GM23338 (cell line): ENCODE results near the gene FAM43A. TPM values are rescaled to one million over a fixed set of nuclear protein-coding genes. Genes with fewer than 3 reads are reported as not detected.

Experiments used
- ATAC-seq: fragments of 200-7000 bp; cut with Tn5 transposase; 3 replicates; pipeline ENCODE4 v1.9.1; 2020
- DNase-seq: peaks from one replicate; pipeline ENCODE4 v3.0.0-alpha.2; 2015; ENCODE audit warnings: low spot score
- H2AFZ ChIP-seq: fragments of 200-600 bp; sonication (generic); 2 replicates; pipeline ENCODE4 v1.8.0; 2016; ENCODE audit warnings: antibody characterized with exemption, mild to moderate bottlenecking, moderate library complexity
- H3F3A ChIP-seq: fragments of 200-600 bp; sonication (generic); replicated peaks from 2 replicates; pipeline ENCODE4 v1.8.0; 2017; ENCODE audit warnings: antibody characterized with exemption, mixed run types, low read depth
- H3K27ac ChIP-seq: fragments of 200-600 bp; sonication (generic); 2 replicates; pipeline ENCODE4 v1.6.1; 2016; ENCODE audit warnings: low read depth
- H3K27me3 ChIP-seq: fragments of 200-600 bp; sonication (generic); 2 replicates; pipeline ENCODE4 v1.8.0; 2016; ENCODE audit warnings: mild to moderate bottlenecking, mixed run types, moderate library complexity; ENCODE audit not compliant: insufficient read depth
- H3K36me3 ChIP-seq: fragments of 200-600 bp; sonication (generic); 2 replicates; pipeline ENCODE4 v1.8.0; 2016; ENCODE audit warnings: mild to moderate bottlenecking; ENCODE audit not compliant: insufficient read depth
- H3K4me1 ChIP-seq: fragments of 200-600 bp; sonication (generic); 2 replicates; pipeline ENCODE4 v1.8.0; 2016; ENCODE audit warnings: mild to moderate bottlenecking, moderate library complexity; ENCODE audit not compliant: insufficient read depth
- H3K4me2 ChIP-seq: fragments of 200-600 bp; sonication (generic); 2 replicates; pipeline ENCODE4 v1.7.1; 2017; ENCODE audit warnings: mixed run types
- H3K4me3 ChIP-seq: fragments of 200-600 bp; sonication (generic); 2 replicates; pipeline ENCODE4 v1.6.1; 2016; ENCODE audit warnings: mixed run types
- H3K79me2 ChIP-seq: fragments of 200-600 bp; sonication (generic); replicated peaks from 2 replicates; pipeline ENCODE4 v1.8.0; 2017; ENCODE audit warnings: mild to moderate bottlenecking; ENCODE audit not compliant: insufficient read depth
- H3K9me2 ChIP-seq: fragments of 200-600 bp; sonication (generic); 2 replicates; pipeline ENCODE4 v1.8.0; 2017; ENCODE audit not compliant: insufficient read depth
- H4K20me1 ChIP-seq: fragments of 200-600 bp; sonication (generic); replicated peaks from 2 replicates; pipeline ENCODE4 v1.8.0; 2017; ENCODE audit warnings: mild to moderate bottlenecking; ENCODE audit not compliant: insufficient read depth
- H3K27ac Mint-ChIP-seq: 2 replicates; pipeline ENCODE4 v1.8.0; 2020; ENCODE audit warnings: inconsistent platforms, mild to moderate bottlenecking, moderate library complexity, mixed read lengths
- H3K27me3 Mint-ChIP-seq: 3 replicates; pipeline ENCODE4 v1.8.0; 2022; ENCODE audit warnings: low read depth, mild to moderate bottlenecking, moderate library complexity, mixed read lengths, inconsistent platforms; ENCODE audit not compliant: insufficient read depth, poor library complexity
- H3K36me3 Mint-ChIP-seq: 3 replicates; pipeline ENCODE4 v1.8.0; 2021; ENCODE audit warnings: low read depth, mild to moderate bottlenecking, inconsistent platforms, moderate library complexity, mixed read lengths
- H3K4me1 Mint-ChIP-seq: 3 replicates; pipeline ENCODE4 v1.8.0; 2020; ENCODE audit warnings: mild to moderate bottlenecking, inconsistent platforms, mixed read lengths
- H3K4me3 Mint-ChIP-seq: 3 replicates; pipeline ENCODE4 v1.8.0; 2021; ENCODE audit warnings: moderate library complexity, mild to moderate bottlenecking, inconsistent platforms, mixed read lengths
- H3K9me3 Mint-ChIP-seq: 3 replicates; pipeline ENCODE4 v1.8.0; 2020; ENCODE audit warnings: moderate library complexity, mild to moderate bottlenecking, inconsistent platforms, mixed read lengths
- CREB1 ChIP-seq: fragments of 250-450 bp; sonication (Bioruptor Pico); IDR thresholded peaks from 2 replicates; pipeline ENCODE4 v1.5.0; 2020; ENCODE audit warnings: low read depth, mild to moderate bottlenecking, moderate library complexity
- ETS1 ChIP-seq: IDR thresholded peaks from 2 replicates; pipeline ENCODE4 v1.6.1; 2016; ENCODE audit warnings: antibody characterized with exemption
- EZH2 ChIP-seq: fragments of 200-600 bp; sonication (generic); IDR thresholded peaks from one replicate; pipeline ENCODE4 v1.8.0; 2017; ENCODE audit warnings: antibody characterized with exemption, mild to moderate bottlenecking, low read depth; ENCODE audit not compliant: unreplicated experiment
- EZH2phosphoT487 ChIP-seq: fragments of 200-600 bp; sonication (generic); IDR thresholded peaks from one replicate; pipeline ENCODE4 v1.8.1; 2018; ENCODE audit warnings: antibody characterized with exemption; ENCODE audit not compliant: unreplicated experiment
- JUNB ChIP-seq: IDR thresholded peaks from one replicate; pipeline ENCODE4 v1.6.1; 2016; ENCODE audit warnings: antibody characterized with exemption; ENCODE audit not compliant: unreplicated experiment
- NANOG ChIP-seq: IDR thresholded peaks from 2 replicates; pipeline ENCODE4 v1.6.1; 2016; ENCODE audit warnings: antibody characterized with exemption, borderline replicate concordance
- POLR2AphosphoS5 ChIP-seq: IDR thresholded peaks from 2 replicates; pipeline ENCODE4 v1.6.1; 2016; ENCODE audit warnings: antibody characterized with exemption, low read depth
- REST ChIP-seq: IDR thresholded peaks from one replicate; pipeline ENCODE4 v1.6.1; 2018; ENCODE audit warnings: antibody characterized with exemption; ENCODE audit not compliant: unreplicated experiment
- ZNF114 ChIP-seq: fragments of 250-450 bp; sonication (Bioruptor Pico); IDR thresholded peaks from 2 replicates; pipeline ENCODE4 v1.5.0; 2020; ENCODE audit warnings: mild to moderate bottlenecking, moderate library complexity
- ZNF462 ChIP-seq: fragments of 250-450 bp; sonication (Bioruptor Pico); IDR thresholded peaks from 2 replicates; pipeline ENCODE4 v1.5.0; 2020; ENCODE audit warnings: mild to moderate bottlenecking, moderate library complexity
- polyA plus RNA-seq: library from polyadenylated mRNA; unstranded; fragments of >200 nt; fragmentation: Nextera tagmentation; extraction: Ambion mirVana; gene quantifications from 2 replicates; pipeline ENCODE4 v1.2.1, GENCODE V29; 2016
- total RNA-seq: library from RNA; depleted of rRNA; stranded (reverse); fragments of >200 nt; shearing (Covaris generic); gene quantifications from 2 replicates; pipeline ENCODE4 v1.2.3, GENCODE V29; 2014

The FAM43A gene
- total and polyA plus RNA-seq, 2 experiments from 2014 or later: 2.4 to 6.4 TPM

- TF ChIP-seq ZNF462 (no peak), CREB1 (no peak), REST (no peak), POLR2AphosphoS5 (no peak)
These were observed 21.5 kb downstream of the FAM43A start (continued) for GRCh38 chr3:194707147-194707540.

GRCh38 chr3:194711286-194711685 is 25.6 kb downstream of the FAM43A start:
- Mint-ChIP-seq H3K4me3 (no peak overlapping the region), H3K36me3 (no peaks in the 10 kb centered on the region), H3K27ac (no peak overlapping the region), H3K9me3 (no peaks in the 10 kb centered on the region), H3K27me3 (peaks cover 9% of the 10 kb centered on the region), H3K4me1 (peaks cover 9% of the 10 kb centered on the region)
- DNase-seq (no peak), ATAC-seq (no peak)
- Histone ChIP-seq H3K4me3 (no peak overlapping the region), H3K4me2 (no peak overlapping the region), H3K4me1 (peaks cover 9% of the 10 kb centered on the region), H4K20me1 (no peaks in the 10 kb centered on the region), H3K79me2 (no peaks in the 10 kb centered on the region), H3K27ac (no peak overlapping the region), H3K9me2 (no peaks in the 10 kb centered on the region), H3K36me3 (no peaks in the 10 kb centered on the region), H2AFZ (no peak overlapping the region), H3F3A (no peaks in the 10 kb centered on the region), H3K27me3 (no peaks in the 10 kb centered on the region)
- TF ChIP-seq ZNF114 (CRISPR knock-in tag) (no peak), EZH2 (no peak), ETS1 (no peak), JUNB (no peak), EZH2phosphoT487 (no peak), NANOG (no peak)
